GM12878 (cell line): Measurements from ENCODE around the gene MAP3K10. TPM values are rescaled to one million over a fixed set of nuclear protein-coding genes. Genes with fewer than 3 reads are reported as not detected.

ENCODE experiments used
- ATAC-seq: fragments of 200-7000 bp; cut with Tn5 transposase; 3 replicates; pipeline ENCODE4 v1.9.1; 2020; ENCODE audit warnings: mild to moderate bottlenecking, moderate library complexity
- BruUV-seq: library from RNA; stranded (reverse); fragments of 400-500 nt; replicated peaks from 2 replicates; lab custom pipeline; 2021; lab: Mats Ljungman, UMichigan
- CTCF ChIA-PET: fragments of 300-600 bp; sonication (Branson Sonifier 250); formaldehyde crosslinking; extraction: SDS; loops from one replicate; lab custom pipeline; 2021; ENCODE audit warnings: inconsistent platforms; lab: Yijun Ruan, JAX
- POLR2A ChIA-PET: fragments of 350-600 bp; formaldehyde crosslinking; extraction: SDS; loops from one replicate; lab custom pipeline; 2021; ENCODE audit warnings: inconsistent platforms; lab: Charles Lee
- RAD21 ChIA-PET: fragments of 300-600 bp; sonication (Branson Sonifier 250); formaldehyde crosslinking; loops from one replicate; lab custom pipeline; 2023; ENCODE audit warnings: antibody characterized with exemption; ENCODE audit not compliant: unreplicated experiment; lab: Charles Lee
- SMC1A ChIA-PET: fragments of 300-600 bp; sonication (Branson Sonifier 250); formaldehyde crosslinking; loops from one replicate; lab custom pipeline; 2023; ENCODE audit not compliant: unreplicated experiment, uncharacterized antibody; lab: Charles Lee
- DNase-seq: peaks from one replicate; pipeline ENCODE4 v3.0.0-alpha.2; 2011; ENCODE audit warnings: low read depth, low spot score
- FAIRE-seq: peaks from 3 replicates; lab custom pipeline; 2011; peaks lifted over from hg19 to GRCh38; lab: Jason Lieb, UNC
- H2AFZ ChIP-seq: 2 replicates; pipeline ENCODE4 v1.6.0; 2011; ENCODE audit warnings: low read depth, low read length, control low read depth; ENCODE audit not compliant: control insufficient read depth
- H3K27ac ChIP-seq: 2 replicates; pipeline ENCODE4 v1.5.1; 2011; ENCODE audit warnings: control low read depth; ENCODE audit not compliant: control insufficient read depth, insufficient read depth
- H3K27me3 ChIP-seq, 2 experiments: replicated peaks in 1 of 2; 2 replicates each; pipeline versions ENCODE4 v1.6.0 to v1.6.1; 2011; ENCODE audit warnings: low read length in 1 of 2; ENCODE audit not compliant: control insufficient read depth in 2 of 2, insufficient read depth in 2 of 2
- H3K36me3 ChIP-seq, 2 experiments: 2 replicates each; pipeline ENCODE4 v1.5.1; 2011; ENCODE audit warnings: low read length in 1 of 2; ENCODE audit not compliant: control insufficient read depth in 2 of 2, insufficient read depth in 2 of 2
- H3K4me1 ChIP-seq: 2 replicates; pipeline ENCODE4 v1.6.1; 2011; ENCODE audit warnings: mild to moderate bottlenecking, low read length, moderate library complexity, mixed read lengths; ENCODE audit not compliant: control insufficient read depth, insufficient read depth
- H3K4me2 ChIP-seq: 2 replicates; pipeline ENCODE4 v1.6.0; 2011; ENCODE audit warnings: control low read depth; ENCODE audit not compliant: control insufficient read depth, insufficient read depth
- H3K4me3 ChIP-seq: fragments of 200-600 bp; sonication (generic); 2 replicates; pipeline ENCODE4 v1.5.1; 2016
- H3K79me2 ChIP-seq: 2 replicates; pipeline ENCODE4 v1.6.0; 2011; ENCODE audit warnings: low read length; ENCODE audit not compliant: control insufficient read depth, insufficient read depth
- H3K9ac ChIP-seq: 2 replicates; pipeline ENCODE4 v1.8.0; 2011; ENCODE audit warnings: low read length, control low read depth, mixed read lengths; ENCODE audit not compliant: control insufficient read depth, insufficient read depth
- H3K9me3 ChIP-seq: replicated peaks from 3 replicates; pipeline ENCODE4 v1.5.1; 2011; ENCODE audit warnings: mild to moderate bottlenecking, low read length; ENCODE audit not compliant: control insufficient read depth, insufficient read depth
- H4K20me1 ChIP-seq: 2 replicates; pipeline ENCODE4 v1.6.0; 2011; ENCODE audit not compliant: control insufficient read depth, insufficient read depth
- BMI1 ChIP-seq: fragments of 450-650 bp; IDR thresholded peaks from 2 replicates; pipeline ENCODE4 v1.6.1; 2016; ENCODE audit warnings: mild to moderate bottlenecking, moderate library complexity, borderline replicate concordance
- EGR1 ChIP-seq, 2 experiments: IDR thresholded peaks; 1 replicate in 1 of 2; 2 replicates in 1 of 2; pipeline ENCODE4 v1.6.1; 2011 to 2012; ENCODE audit warnings: low read depth in 2 of 2, low read length in 2 of 2, borderline replicate concordance in 1 of 2, mild to moderate bottlenecking in 1 of 2, moderate library complexity in 1 of 2
- ESRRA ChIP-seq: IDR thresholded peaks from 2 replicates; pipeline ENCODE4 v1.6.1; 2012; ENCODE audit warnings: mild to moderate bottlenecking, low read length, improper control_type of control experiment
- GABPA ChIP-seq: IDR thresholded peaks from 2 replicates; pipeline ENCODE4 v1.6.1; 2014; ENCODE audit warnings: antibody characterized with exemption, low read depth, mild to moderate bottlenecking, inconsistent platforms
- IKZF1 ChIP-seq: fragments of 450-650 bp; conservative IDR thresholded peaks from 2 replicates; pipeline ENCODE4 v1.6.1; 2017; ENCODE audit warnings: antibody characterized with exemption, mild to moderate bottlenecking
- PAX8 ChIP-seq: fragments of 450-650 bp; IDR thresholded peaks from 2 replicates; pipeline ENCODE4 v1.6.1; 2017; ENCODE audit warnings: mild to moderate bottlenecking, moderate library complexity
- RCOR1 ChIP-seq: conservative IDR thresholded peaks from 2 replicates; pipeline ENCODE4 v1.6.1; 2012; ENCODE audit warnings: low read depth, low read length, improper control_type of control experiment
- SUPT20H ChIP-seq: IDR thresholded peaks from 2 replicates; pipeline ENCODE4 v1.6.1; 2011; ENCODE audit warnings: low read depth, mild to moderate bottlenecking, low read length, moderate library complexity, borderline replicate concordance; ENCODE audit not compliant: control insufficient read depth
- SUZ12 ChIP-seq: fragments of 200-600 bp; sonication (generic); IDR thresholded peaks from one replicate; pipeline ENCODE4 v1.6.1; 2018; ENCODE audit warnings: antibody characterized with exemption, mild to moderate bottlenecking; ENCODE audit not compliant: unreplicated experiment
- ZBED1 ChIP-seq: IDR thresholded peaks from 2 replicates; pipeline ENCODE4 v1.6.1; 2016; ENCODE audit warnings: borderline replicate concordance
- ZNF24 ChIP-seq: fragments of 450-650 bp; IDR thresholded peaks from 2 replicates; pipeline ENCODE4 v1.6.1; 2017; ENCODE audit warnings: antibody characterized with exemption, mild to moderate bottlenecking
- WGBS: methylation state at CpG from one replicate; pipeline ENCODE4 v1.1.6; 2016; ENCODE audit warnings: low lambda C conversion rate; ENCODE audit not compliant: insufficient replicate concordance, insufficient coverage; ENCODE audit errors: missing lambda C conversion rate; 5-methylcytosine and 5-hydroxymethylcytosine counted together
- in situ Hi-C: fragments of 300-500 bp; cut with MboI; formaldehyde crosslinking; loops from 9 replicates; pipeline ENCODE4 v1.14.3; 2018; ENCODE audit warnings: mixed read lengths
- intact Hi-C: fragments of 100-400 bp; cut with micrococcal nuclease; formaldehyde crosslinking; loops from one replicate; pipeline ENCODE4 v1.14.2; 2022; ENCODE audit not compliant: unreplicated experiment
- polyA plus RNA-seq, 11 experiments: library from polyadenylated mRNA; depleted of rRNA in 4 of 11; unstranded in 6 of 11; stranded (reverse) in 5 of 11; fragments of >200 nt; fragmentation: Nextera tagmentation in 4 of 11; fragmentation: Illumina TruSeq in 1 of 11; extraction: Ambion mirVana in 4 of 11; extraction: Trizol in 1 of 11; gene quantifications; 1 replicate in 1 of 11; 2 replicates in 10 of 11; pipeline versions ENCODE4 v1.2.1 to v1.2.3, GENCODE V29; 2011 to 2016; ENCODE audit warnings: inconsistent platforms in 2 of 11, missing spikeins in 2 of 11, low read depth in 1 of 11
- total RNA-seq, 4 experiments: library from RNA; depleted of rRNA in 3 of 4; stranded (reverse); fragments of >200 nt in 3 of 4; fragmentation: Illumina TruSeq in 1 of 4; extraction: Trizol in 1 of 4; gene quantifications; 2 replicates each; pipeline versions ENCODE4 v1.2.1 to v1.2.3, GENCODE V29; 2013 to 2021
- TF ChIP-seq, protein P1 (sequence below): IDR thresholded peaks from 2 replicates; pipeline ENCODE4 v1.6.1; 2012; ENCODE audit warnings: mild to moderate bottlenecking, low read depth, low read length
- TF ChIP-seq, protein P2 (sequence below): IDR thresholded peaks from 2 replicates; pipeline ENCODE4 v1.6.1; 2011; ENCODE audit warnings: borderline replicate concordance, low read depth, mild to moderate bottlenecking, moderate library complexity, mixed read lengths, low read length; ENCODE audit not compliant: insufficient read depth; ENCODE audit errors: extremely low read length
- TF ChIP-seq, protein P3 (sequence below): IDR thresholded peaks from 2 replicates; pipeline ENCODE4 v1.6.1; 2011; ENCODE audit warnings: low read depth, low read length, improper control_type of control experiment, borderline replicate concordance
- TF ChIP-seq, protein P4 (sequence below): fragments of 150-350 bp; IDR thresholded peaks from 2 replicates; pipeline ENCODE4 v1.6.1; 2014; ENCODE audit warnings: mild to moderate bottlenecking, low read depth, low read length

MAP3K10 gene
- total and polyA plus RNA-seq, 10 of the 15 experiments (the other 5 are each of a cell fraction or from before 2014, with no cell fraction given) = 0.11 to 16.6 (median 2.6) TPM

DNA sequence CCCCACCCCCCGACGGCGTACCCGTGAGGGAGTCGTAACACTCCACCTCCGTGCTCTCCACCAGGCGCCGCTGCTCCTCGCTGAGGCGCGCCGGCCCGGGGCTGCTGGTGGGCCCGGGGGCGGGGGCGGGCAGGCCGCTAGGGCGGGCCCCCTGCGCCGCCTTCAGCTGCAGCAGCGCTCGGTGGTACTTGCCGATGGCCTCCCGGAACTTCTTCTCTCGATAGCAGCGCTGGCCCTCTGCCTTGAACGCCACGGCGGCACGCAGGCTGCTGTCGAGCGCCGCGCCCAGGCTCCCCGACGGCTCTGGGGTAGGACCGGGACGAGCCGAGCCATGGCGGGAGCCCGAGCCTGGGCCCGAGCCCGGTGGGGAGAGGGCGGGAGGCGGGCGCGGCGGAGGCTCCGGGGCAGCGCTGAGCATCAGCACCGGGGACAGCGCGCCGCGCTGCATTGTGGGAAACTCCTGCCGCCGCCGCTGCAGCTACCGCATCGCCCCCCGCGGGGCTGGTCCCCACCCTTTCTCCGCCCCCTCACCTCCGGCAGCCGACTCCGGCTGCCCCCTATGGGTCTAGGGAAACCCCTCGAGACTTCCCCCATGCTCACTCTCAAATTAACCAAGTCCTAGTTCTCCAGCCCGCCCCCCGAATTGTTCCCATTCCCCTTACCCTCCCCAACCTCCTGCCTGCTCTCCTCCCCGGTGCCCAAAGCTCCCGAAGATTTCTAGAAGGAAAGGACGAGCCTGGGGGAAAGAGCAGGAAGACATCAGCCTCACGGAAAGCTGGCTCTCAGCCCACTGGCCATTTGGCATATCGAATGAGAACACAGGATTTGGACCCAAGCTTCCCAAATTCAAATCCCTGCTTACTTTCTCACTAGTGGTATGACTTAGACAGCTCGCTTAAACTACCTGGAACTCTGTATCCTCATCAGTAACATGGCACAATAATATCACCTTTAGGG lies 27.0 kb downstream of the MAP3K10 start, which contains the start of gene TTC9B:
TTC9B (minus strand) TSS at position 451 of the 957 bp plus-strand sequence; CDS start at position 448, 3 bp downstream.
- H3K79me2 ChIP-seq = no peaks in the 10 kb centered on the region
- no peaks in the 10 kb centered on the region for H4K20me1 ChIP-seq
- intact Hi-C loops = no loop called here
- no peak within 1 kb of the TSS for H3K4me3 ChIP-seq
- no peaks in the 10 kb centered on the region for H3K4me1 ChIP-seq
- ATAC-seq (no peak; the same call in 2 of the 3 replicates), FAIRE-seq (no peak), DNase-seq (no peak)
- peaks cover 4% of the 10 kb centered on the region; the same call in 1 of the 3 replicates for H3K9me3 ChIP-seq
- in situ Hi-C loops = no loop called here
- no peak within 1 kb of the TSS for H2AFZ ChIP-seq
- SMC1A ChIA-PET = interaction anchor here (0.5 to 3.1 kb wide), 3 partner anchors 74 to 100 kb away, joined by 3 to 15 read pairs (median 3); no protein-coding TSS in a partner anchor
- no peak within 1 kb of the TSS for H3K27ac ChIP-seq
- TF ChIP-seq, protein P1, sequence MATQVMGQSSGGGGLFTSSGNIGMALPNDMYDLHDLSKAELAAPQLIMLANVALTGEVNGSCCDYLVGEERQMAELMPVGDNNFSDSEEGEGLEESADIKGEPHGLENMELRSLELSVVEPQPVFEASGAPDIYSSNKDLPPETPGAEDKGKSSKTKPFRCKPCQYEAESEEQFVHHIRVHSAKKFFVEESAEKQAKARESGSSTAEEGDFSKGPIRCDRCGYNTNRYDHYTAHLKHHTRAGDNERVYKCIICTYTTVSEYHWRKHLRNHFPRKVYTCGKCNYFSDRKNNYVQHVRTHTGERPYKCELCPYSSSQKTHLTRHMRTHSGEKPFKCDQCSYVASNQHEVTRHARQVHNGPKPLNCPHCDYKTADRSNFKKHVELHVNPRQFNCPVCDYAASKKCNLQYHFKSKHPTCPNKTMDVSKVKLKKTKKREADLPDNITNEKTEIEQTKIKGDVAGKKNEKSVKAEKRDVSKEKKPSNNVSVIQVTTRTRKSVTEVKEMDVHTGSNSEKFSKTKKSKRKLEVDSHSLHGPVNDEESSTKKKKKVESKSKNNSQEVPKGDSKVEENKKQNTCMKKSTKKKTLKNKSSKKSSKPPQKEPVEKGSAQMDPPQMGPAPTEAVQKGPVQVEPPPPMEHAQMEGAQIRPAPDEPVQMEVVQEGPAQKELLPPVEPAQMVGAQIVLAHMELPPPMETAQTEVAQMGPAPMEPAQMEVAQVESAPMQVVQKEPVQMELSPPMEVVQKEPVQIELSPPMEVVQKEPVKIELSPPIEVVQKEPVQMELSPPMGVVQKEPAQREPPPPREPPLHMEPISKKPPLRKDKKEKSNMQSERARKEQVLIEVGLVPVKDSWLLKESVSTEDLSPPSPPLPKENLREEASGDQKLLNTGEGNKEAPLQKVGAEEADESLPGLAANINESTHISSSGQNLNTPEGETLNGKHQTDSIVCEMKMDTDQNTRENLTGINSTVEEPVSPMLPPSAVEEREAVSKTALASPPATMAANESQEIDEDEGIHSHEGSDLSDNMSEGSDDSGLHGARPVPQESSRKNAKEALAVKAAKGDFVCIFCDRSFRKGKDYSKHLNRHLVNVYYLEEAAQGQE = peak; percentile 89
- TF ChIP-seq SUPT20H (no peak), BMI1 (no peak), PAX8 (no peak), SUZ12 (peak; percentile 91), ZBED1 (no peak), RCOR1 (0 out of 2 replicates have a peak, but pooled peaks have one; percentile 85), IKZF1 (no peak), ZNF24 (no peak), EGR1 (IDR thresholded peaks at IDR 0.05; ENCODE audit: borderline replicate concordance in 1 of 2, low read depth in 2 of 2, low read length in 2 of 2) (no peak; a peak in 1 of 3 replicates), ESRRA (no peak), GABPA (no peak)
- TF ChIP-seq, protein P2, sequence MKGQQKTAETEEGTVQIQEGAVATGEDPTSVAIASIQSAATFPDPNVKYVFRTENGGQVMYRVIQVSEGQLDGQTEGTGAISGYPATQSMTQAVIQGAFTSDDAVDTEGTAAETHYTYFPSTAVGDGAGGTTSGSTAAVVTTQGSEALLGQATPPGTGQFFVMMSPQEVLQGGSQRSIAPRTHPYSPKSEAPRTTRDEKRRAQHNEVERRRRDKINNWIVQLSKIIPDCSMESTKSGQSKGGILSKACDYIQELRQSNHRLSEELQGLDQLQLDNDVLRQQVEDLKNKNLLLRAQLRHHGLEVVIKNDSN = no peak
- TF ChIP-seq, protein P3, sequence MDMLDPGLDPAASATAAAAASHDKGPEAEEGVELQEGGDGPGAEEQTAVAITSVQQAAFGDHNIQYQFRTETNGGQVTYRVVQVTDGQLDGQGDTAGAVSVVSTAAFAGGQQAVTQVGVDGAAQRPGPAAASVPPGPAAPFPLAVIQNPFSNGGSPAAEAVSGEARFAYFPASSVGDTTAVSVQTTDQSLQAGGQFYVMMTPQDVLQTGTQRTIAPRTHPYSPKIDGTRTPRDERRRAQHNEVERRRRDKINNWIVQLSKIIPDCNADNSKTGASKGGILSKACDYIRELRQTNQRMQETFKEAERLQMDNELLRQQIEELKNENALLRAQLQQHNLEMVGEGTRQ = no peak
- TF ChIP-seq, protein P4, sequence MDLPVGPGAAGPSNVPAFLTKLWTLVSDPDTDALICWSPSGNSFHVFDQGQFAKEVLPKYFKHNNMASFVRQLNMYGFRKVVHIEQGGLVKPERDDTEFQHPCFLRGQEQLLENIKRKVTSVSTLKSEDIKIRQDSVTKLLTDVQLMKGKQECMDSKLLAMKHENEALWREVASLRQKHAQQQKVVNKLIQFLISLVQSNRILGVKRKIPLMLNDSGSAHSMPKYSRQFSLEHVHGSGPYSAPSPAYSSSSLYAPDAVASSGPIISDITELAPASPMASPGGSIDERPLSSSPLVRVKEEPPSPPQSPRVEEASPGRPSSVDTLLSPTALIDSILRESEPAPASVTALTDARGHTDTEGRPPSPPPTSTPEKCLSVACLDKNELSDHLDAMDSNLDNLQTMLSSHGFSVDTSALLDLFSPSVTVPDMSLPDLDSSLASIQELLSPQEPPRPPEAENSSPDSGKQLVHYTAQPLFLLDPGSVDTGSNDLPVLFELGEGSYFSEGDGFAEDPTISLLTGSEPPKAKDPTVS = no peak
- H3K9ac ChIP-seq = no peak within 1 kb of the TSS
- H3K4me2 ChIP-seq = no peak within 1 kb of the TSS
- peaks cover 0 to 6% of the 10 kb centered on the region in 2 experiments for H3K27me3 ChIP-seq
- no TSS peak for BruUV-seq
- RAD21 ChIA-PET = interaction anchor here (0.8 to 1.3 kb wide), 2 partner anchors 26 to 195 kb away, joined by 3 to 4 read pairs; no protein-coding TSS in a partner anchor
- WGBS = 27% methylated on average over 24 of the region's 75 CpGs
- CTCF ChIA-PET = interaction anchor here (0.8 to 1.5 kb wide), 3 partner anchors 28 to 163 kb away, joined by 3 to 7 read pairs (median 5); partner anchors contain the start of gene ZNF780B
- POLR2A ChIA-PET = interaction anchor here (0.6 kb wide), 2 partner anchors 307 to 384 kb away, joined by 3 to 4 read pairs; partner anchors contain the start of gene DYRK1B
- H3K36me3 ChIP-seq = no peaks in the 10 kb centered on the region
